T-cell (primary cell): ENCODE measurements around the gene FOXP1. TPM values are rescaled to one million over a fixed set of nuclear protein-coding genes. Genes with fewer than 3 reads are reported as not detected.
A peak's percentile ranks its signal among the peaks of the same experiment; 100 is the strongest.

Experiments used
- ATAC-seq, 4 experiments: fragments of 200-7000 bp in 3 of 4; fragments of 150-1000 bp in 1 of 4; cut with Tn5 transposase; replicated peaks in 1 of 4; 1 replicate in 3 of 4; 2 replicates in 1 of 4; pipeline ENCODE4 v1.10.0; 2021; ENCODE audit warnings: moderate library complexity in 3 of 4, mild to moderate bottlenecking in 2 of 4, moderate number of reproducible peaks in 1 of 4
- CTCF ChIA-PET, 2 donors: fragments of 300-600 bp; sonication (Branson Sonifier 250); formaldehyde crosslinking; loops; one replicate each; lab custom pipeline; 2022; ENCODE audit warnings: antibody characterized with exemption in 2 of 2; lab: Charles Lee
- POLR2A ChIA-PET, 2 donors: fragments of 300-600 bp; sonication (Branson Sonifier 250); formaldehyde crosslinking; loops; one replicate each; lab custom pipeline; 2022; ENCODE audit warnings: antibody characterized with exemption in 2 of 2; lab: Charles Lee
- DNase-seq, 35 experiments: peaks; one replicate each; pipeline versions ENCODE4 v3.0.0 to v3.0.0-alpha.2; 2013 to 2023
- H3K27ac ChIP-seq: one replicate; pipeline ENCODE4 v1.5.1; 2013; ENCODE audit warnings: low read length
- H3K27me3 ChIP-seq, 2 experiments: replicated peaks in 1 of 2; 1 replicate in 1 of 2; 2 replicates in 1 of 2; pipeline versions ENCODE4 v1.6.1 to v1.7.0; 2013; ENCODE audit warnings: low read length in 1 of 2, mixed read lengths in 1 of 2; ENCODE audit not compliant: control insufficient read depth in 2 of 2, insufficient read depth in 2 of 2; ENCODE audit errors: extremely low read depth in 1 of 2
- H3K36me3 ChIP-seq, 2 donors: 1 replicate in 1 of 2; 2 replicates in 1 of 2; pipeline versions ENCODE4 v1.6.1 to v1.7.0; 2013; ENCODE audit warnings: low read length in 1 of 2; ENCODE audit not compliant: control insufficient read depth in 2 of 2, insufficient read depth in 1 of 2; ENCODE audit errors: extremely low read depth in 1 of 2
- H3K4me1 ChIP-seq, 2 experiments: 1 replicate in 1 of 2; 2 replicates in 1 of 2; pipeline versions ENCODE4 v1.6.1 to v1.7.0; 2013; ENCODE audit warnings: low read length in 2 of 2, mixed read lengths in 1 of 2; ENCODE audit not compliant: insufficient read depth in 2 of 2, control insufficient read depth in 1 of 2; ENCODE audit errors: extremely low read depth in 1 of 2
- H3K4me3 ChIP-seq, 2 donors: 1 replicate in 1 of 2; 2 replicates in 1 of 2; pipeline versions ENCODE4 v1.5.1 to v1.7.0; 2013; ENCODE audit warnings: mild to moderate bottlenecking in 2 of 2, low read length in 1 of 2, moderate library complexity in 1 of 2; ENCODE audit not compliant: control insufficient read depth in 1 of 2; ENCODE audit errors: extremely low read depth in 1 of 2
- H3K9me3 ChIP-seq: 2 replicates; pipeline ENCODE4 v1.7.0; 2013
- H3K27ac Mint-ChIP-seq, 2 donors: one replicate each; pipeline ENCODE4 v1.8.0; 2020 to 2021; ENCODE audit warnings: mild to moderate bottlenecking in 2 of 2, mixed read lengths in 2 of 2
- H3K27me3 Mint-ChIP-seq, 2 donors: one replicate each; pipeline ENCODE4 v1.8.0; 2021 to 2022; ENCODE audit warnings: mixed read lengths in 2 of 2
- H3K36me3 Mint-ChIP-seq: one replicate; pipeline ENCODE4 v1.8.0; 2021; ENCODE audit warnings: mixed read lengths
- H3K4me1 Mint-ChIP-seq, 3 donors: one replicate each; pipeline ENCODE4 v1.8.0; 2020 to 2022; ENCODE audit warnings: mixed read lengths in 3 of 3, mild to moderate bottlenecking in 1 of 3
- H3K4me3 Mint-ChIP-seq, 3 donors: one replicate each; pipeline ENCODE4 v1.8.0; 2020 to 2022; ENCODE audit warnings: mild to moderate bottlenecking in 3 of 3, mixed read lengths in 3 of 3, moderate library complexity in 3 of 3
- H3K9me3 Mint-ChIP-seq, 3 donors: one replicate each; pipeline ENCODE4 v1.8.0; 2020 to 2022; ENCODE audit warnings: mixed read lengths in 3 of 3
- WGBS: methylation state at CpG from one replicate; pipeline ENCODE4 v1.1.5; 2013; ENCODE audit warnings: missing lambda C conversion rate; ENCODE audit not compliant: insufficient coverage; 5-methylcytosine and 5-hydroxymethylcytosine counted together
- total RNA-seq, 35 experiments: library from RNA in 6 of 35; stranded (reverse) in 6 of 35; fragments of 120-200 nt in 1 of 35; gene quantifications; one replicate each; pipeline versions ENCODE4 v1.2.1 to v1.2.4 and lab custom pipeline; 2013 to 2026

The FOXP1 gene
- total RNA-seq, 5 donors from 2014 or later (not counting 1 experiment from before 2014, with no cell fraction given) = 258 to 586 (median 290) TPM

- Mint-ChIP-seq H3K9me3 (no peaks in the 10 kb centered on the region), H3K27me3 (no peaks in the 10 kb centered on the region), H3K4me3 (no peak overlapping the region), H3K36me3 (peaks cover 37% of the 10 kb centered on the region), H3K27ac (peak overlapping the region; percentile 36 to 84), H3K4me1 (peaks cover 62 to 75% (median 71%) of the 10 kb centered on the region in 3 donors)
- peaks cover 0 to 4% of the 10 kb centered on the region in 2 experiments for H3K4me1 ChIP-seq
- ChIA-PET POLR2A (interaction anchor here (0.5 to 1.1 kb wide), 7 partner anchors 9 to 447 kb away, joined by 3 to 15 read pairs (median 4); no protein-coding TSS in a partner anchor), CTCF (interaction anchor here (0.5 to 0.6 kb wide), 2 partner anchors 86 to 315 kb away, joined by 3 to 4 read pairs; no protein-coding TSS in a partner anchor)
- H3K27me3 ChIP-seq = no peaks in the 10 kb centered on the region
- H3K27ac ChIP-seq = peak overlapping the region; percentile 7
- DNase-seq (peak in 2 of 35 experiments; percentile 15 to 25), ATAC-seq (peak in 2 of 4 experiments; percentile 49 to 61)
- WGBS = 88% methylated on average over 6 of the region's 7 CpGs
- no peaks in the 10 kb centered on the region for H3K9me3 ChIP-seq
- no peak overlapping the region for H3K4me3 ChIP-seq
- peaks cover 2 to 4% of the 10 kb centered on the region in 2 donors for H3K36me3 ChIP-seq
Observed at GRCh38 chr3:71142441-71143161, 440.9 kb downstream of the FOXP1 start.

GRCh38 chr3:71140477-71140876 lies 443.1 kb downstream of the FOXP1 start:
- POLR2A ChIA-PET = interaction anchor here in 1 of 2 donors (0.8 kb wide), 1 partner anchor 44 kb away, joined by 3 read pairs; no protein-coding TSS in a partner anchor
- no peaks in the 10 kb centered on the region for H3K9me3 Mint-ChIP-seq
- peaks cover 27% of the 10 kb centered on the region for H3K36me3 Mint-ChIP-seq
- ATAC-seq (no peak), DNase-seq (no peak)
- H3K4me1 Mint-ChIP-seq = peaks cover 64 to 76% (median 76%) of the 10 kb centered on the region in 3 donors
- Histone ChIP-seq H3K4me1 (peaks cover 2 to 9% of the 10 kb centered on the region in 2 experiments), H3K9me3 (no peaks in the 10 kb centered on the region), H3K4me3 (no peak overlapping the region), H3K27ac (no peak overlapping the region), H3K36me3 (no peaks in the 10 kb centered on the region), H3K27me3 (no peaks in the 10 kb centered on the region)
- 100% methylated on average over 2 of the region's 3 CpGs for WGBS
- H3K27ac Mint-ChIP-seq = peak overlapping the region; percentile 17 to 72
- H3K4me3 Mint-ChIP-seq = no peak overlapping the region
- no peaks in the 10 kb centered on the region for H3K27me3 Mint-ChIP-seq
- CTCF ChIA-PET = interaction anchor here (0.6 kb wide), 2 partner anchors 152 to 218 kb away, joined by 3 read pairs; no protein-coding TSS in a partner anchor

DNA sequence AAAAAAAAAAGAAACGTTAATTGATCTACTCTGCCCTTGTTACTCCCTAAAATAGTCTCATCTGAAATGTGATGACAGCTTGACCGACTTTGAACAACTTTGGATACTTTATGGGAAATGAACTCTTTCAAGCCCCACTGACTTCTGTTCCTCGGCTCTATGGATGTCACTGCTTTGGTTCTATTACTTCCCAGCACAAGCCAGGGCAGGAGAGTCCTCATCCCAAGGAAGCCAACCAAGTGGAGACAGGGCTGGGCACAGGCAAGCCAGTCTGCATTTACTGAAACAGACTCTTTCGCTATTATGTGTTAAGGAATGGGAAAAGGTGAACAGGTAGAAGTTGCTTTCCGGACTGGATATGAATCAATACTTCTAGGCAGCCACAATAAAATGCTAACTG lies 444.0 kb downstream of the FOXP1 start:
- Histone ChIP-seq H3K4me3 (no peak overlapping the region), H3K9me3 (no peaks in the 10 kb centered on the region), H3K36me3 (no peaks in the 10 kb centered on the region), H3K4me1 (peaks cover 4 to 17% of the 10 kb centered on the region in 2 experiments), H3K27me3 (no peaks in the 10 kb centered on the region), H3K27ac (no peak overlapping the region)
- Mint-ChIP-seq H3K9me3 (no peaks in the 10 kb centered on the region), H3K36me3 (peaks cover 23% of the 10 kb centered on the region), H3K4me3 (no peak overlapping the region), H3K4me1 (peaks cover 69 to 80% (median 79%) of the 10 kb centered on the region in 3 donors), H3K27ac (peak overlapping the region; percentile 59 to 63), H3K27me3 (no peaks in the 10 kb centered on the region)
- 83% methylated on average over 2 of the region's 5 CpGs for WGBS
- POLR2A ChIA-PET = interaction anchor here in 1 of 2 donors (0.5 to 0.7 kb wide), 2 partner anchors 682 to 1228 kb away, joined by 3 to 9 read pairs; no protein-coding TSS in a partner anchor
- DNase-seq (no peak), ATAC-seq (no peak)
- CTCF ChIA-PET = interaction anchor here in 1 of 2 donors (0.6 kb wide), 1 partner anchor 290 kb away, joined by 4 read pairs; no protein-coding TSS in a partner anchor

DNA sequence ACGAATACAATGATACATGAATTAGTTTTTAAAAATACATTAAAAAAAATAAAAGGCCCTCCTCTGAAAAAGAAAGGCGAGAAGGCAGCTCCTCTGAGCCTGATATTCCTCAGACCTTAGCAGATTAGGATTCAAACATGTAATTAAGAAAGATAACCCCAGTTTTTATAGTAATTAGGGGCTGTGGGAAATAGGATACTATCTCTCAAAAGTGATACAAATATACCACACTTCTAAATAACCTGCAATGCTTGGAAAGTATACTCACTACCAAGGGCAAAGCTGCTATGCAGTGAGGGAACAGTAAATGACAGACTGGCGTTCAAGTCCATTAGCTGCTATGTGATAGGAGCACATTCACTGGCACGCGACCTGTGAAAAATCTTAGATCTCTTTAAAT lies 445.1 kb downstream of the FOXP1 start:
- Histone ChIP-seq H3K36me3 (no peaks in the 10 kb centered on the region), H3K4me1 (peaks cover 14 to 21% of the 10 kb centered on the region in 2 experiments), H3K9me3 (no peaks in the 10 kb centered on the region), H3K27ac (no peak overlapping the region), H3K4me3 (no peak overlapping the region), H3K27me3 (no peaks in the 10 kb centered on the region)
- H3K4me1 Mint-ChIP-seq = peaks cover 72 to 83% (median 82%) of the 10 kb centered on the region in 3 donors
- peaks cover 17% of the 10 kb centered on the region for H3K36me3 Mint-ChIP-seq
- ATAC-seq (no peak), DNase-seq (no peak)
- ChIA-PET CTCF (interaction anchor here in 1 of 2 donors (0.6 kb wide), 1 partner anchor 192 kb away, joined by 4 read pairs; no protein-coding TSS in a partner anchor), POLR2A (interaction anchor here (0.6 kb wide), 3 partner anchors 47 to 373 kb away, joined by 3 to 6 read pairs (median 4); no protein-coding TSS in a partner anchor)
- H3K9me3 Mint-ChIP-seq = no peaks in the 10 kb centered on the region
- 100% methylated on average over 1 of the region's 5 CpGs for WGBS
- no peaks in the 10 kb centered on the region for H3K27me3 Mint-ChIP-seq
- H3K4me3 Mint-ChIP-seq = no peak overlapping the region
- no peak overlapping the region for H3K27ac Mint-ChIP-seq

- Histone ChIP-seq H3K9me3 (no peaks in the 10 kb centered on the region), H3K27me3 (no peaks in the 10 kb centered on the region), H3K4me1 (peaks cover 29 to 35% of the 10 kb centered on the region in 2 experiments), H3K36me3 (no peaks in the 10 kb centered on the region), H3K27ac (no peak overlapping the region), H3K4me3 (no peak overlapping the region)
- POLR2A ChIA-PET = no interaction called here
- CTCF ChIA-PET = interaction anchor here in 1 of 2 donors (0.6 kb wide), 1 partner anchor 448 kb away, joined by 3 read pairs; no protein-coding TSS in a partner anchor
- Mint-ChIP-seq H3K27me3 (no peaks in the 10 kb centered on the region), H3K27ac (peak overlapping the region; percentile 77 to 87), H3K4me1 (peaks cover 76 to 87% (median 85%) of the 10 kb centered on the region in 3 donors), H3K9me3 (no peaks in the 10 kb centered on the region), H3K36me3 (peaks cover 10% of the 10 kb centered on the region), H3K4me3 (no peak overlapping the region)
- no CpG with 5 or more reads among the region's 2 CpGs for WGBS
- ATAC-seq (no peak), DNase-seq (no peak)
Observed at GRCh38 chr3:71136276-71136675, 447.3 kb downstream of the FOXP1 start.
